GM12865 (cell line): ENCODE data around the gene RFTN1.

Experiments used
- DNase-seq: peaks from one replicate; pipeline ENCODE4 v3.0.0; 2010; ENCODE audit warnings: low read depth
- H3K4me3 ChIP-seq: 2 replicates; pipeline ENCODE4 v1.5.1; 2011; ENCODE audit warnings: mild to moderate bottlenecking, low read depth, low read length, control low read depth
- CTCF ChIP-seq: IDR thresholded peaks from 2 replicates; pipeline ENCODE4 v1.5.1; 2011; ENCODE audit warnings: low read length, control low read depth, low read depth, inconsistent platforms; ENCODE audit not compliant: insufficient read depth; ENCODE audit errors: missing control alignments

RFTN1 gene

GRCh38 chr3:16382845-16383244 is 130.7 kb downstream of the RFTN1 start:
- H3K4me3 ChIP-seq, result no peak overlapping the region
- TF ChIP-seq CTCF, result no peak
- peak; percentile 77 for DNase-seq

GRCh38 chr3:16381426-16381825 is 132.1 kb downstream of the RFTN1 start:
- H3K4me3 ChIP-seq, result no peak overlapping the region
- no peak for DNase-seq
- no peak for TF ChIP-seq CTCF

GRCh38 chr3:16380421-16380820 is 133.1 kb downstream of the RFTN1 start:
- no peak for DNase-seq
- no peak for TF ChIP-seq CTCF
- H3K4me3 ChIP-seq, result no peak overlapping the region

- TF ChIP-seq CTCF, result no peak
- DNase-seq, result no peak
- no peak overlapping the region for H3K4me3 ChIP-seq
Measured at GRCh38 chr3:16379838-16380237, 133.7 kb downstream of the RFTN1 start.

- H3K4me3 ChIP-seq, result no peak overlapping the region
- no peak for TF ChIP-seq CTCF
- peak; percentile 84 for DNase-seq
Measured at GRCh38 chr3:16378920-16379319, 134.6 kb downstream of the RFTN1 start.

GRCh38 chr3:16378415-16378814 is 135.1 kb downstream of the RFTN1 start:
- DNase-seq, result peak; percentile 21
- no peak overlapping the region for H3K4me3 ChIP-seq
- TF ChIP-seq CTCF, result no peak

- DNase-seq, result no peak
- H3K4me3 ChIP-seq, result no peak overlapping the region
- no peak for TF ChIP-seq CTCF
Measured at GRCh38 chr3:16377847-16378302, 135.6 kb downstream of the RFTN1 start.
